Measurements from ENCODE around the gene WBP1L. TPM values are rescaled to one million over a fixed set of nuclear protein-coding genes. Genes with fewer than 3 reads are reported as not detected.

Gene WBP1L
- total and polyA plus RNA-seq, 2 of the 13 experiments (the other 11 are each of a cell fraction or from before 2014, with no cell fraction given), result 8.3 to 12.3 TPM

- Histone ChIP-seq H3K4me3 (replicated peaks in 1 of 3; ENCODE audit: insufficient read depth in 1 of 3, low read depth in 2 of 3, low read length in 3 of 3) (no peak overlapping the region), H3K79me2 (ENCODE audit: insufficient read depth, low read length) (peaks cover 2% of the 10 kb centered on the region), H3K27ac (ENCODE audit: extremely low read length, insufficient read depth, low read length) (no peak overlapping the region), H3K27me3 (ENCODE audit: control insufficient read depth in 1 of 2, insufficient read depth in 2 of 2, low read length in 2 of 2) (no peaks in the 10 kb centered on the region), H3K9me3 (ENCODE audit: low read length) (no peaks in the 10 kb centered on the region), H3K36me3 (replicated peaks in 1 of 2; ENCODE audit: control insufficient read depth in 1 of 2, insufficient read depth in 2 of 2, low read length in 2 of 2) (no peaks in the 10 kb centered on the region), H3K4me2 (ENCODE audit: low read depth, low read length) (no peak overlapping the region), H4K20me1 (ENCODE audit: insufficient read depth, low read length) (no peaks in the 10 kb centered on the region), H3K4me1 (ENCODE audit: insufficient read depth, low read length) (peaks cover 47% of the 10 kb centered on the region), H3K9ac (ENCODE audit: insufficient read depth, low read depth, low read length) (no peak overlapping the region), H2AFZ (ENCODE audit: low read length) (no peak overlapping the region)
- ATAC-seq (no peak), FAIRE-seq (no peak), DNase-seq (ENCODE audit: low spot score) (no peak)
- no TSS peak for BruUV-seq (replicated peaks)
- 80% methylated on average over 7 of the region's 7 CpGs for WGBS (ENCODE audit: low lambda C conversion rate)
- intact Hi-C loops (cut with micrococcal nuclease; ENCODE audit: unreplicated experiment), result no loop called here
- ChIA-PET POLR2A (interaction anchor here (1.8 to 1.9 kb wide), 2 partner anchors 11 to 12 kb away, joined by 5 to 6 read pairs; no protein-coding TSS in a partner anchor), CTCF (ENCODE audit: low intra/inter-chr PET ratio, low total read pairs) (no interaction called here)
- in situ Hi-C loops (cut with HindIII; ENCODE audit: extremely low pct_ligation_motif_present, low pct_unique_long_range_greater_than_20kb), result no loop called here
- TF ChIP-seq TRIM22 (IDR thresholded peaks at IDR 0.05), result no peak
- no peak for TF ChIP-seq FOSL1 (CRISPR knock-in tag; IDR thresholded peaks at IDR 0.05; ENCODE audit: borderline replicate concordance)
These were observed 21.6 kb downstream of the WBP1L start for GRCh38 chr10:102765336-102765735.

GRCh38 chr10:102767428-102768160 is 23.8 kb downstream of the WBP1L start:
- CTCF ChIA-PET (ENCODE audit: low intra/inter-chr PET ratio, low total read pairs), result no interaction called here
- DNase-seq (ENCODE audit: low spot score) (no peak), ATAC-seq (no peak), FAIRE-seq (no peak)
- intact Hi-C loops (cut with micrococcal nuclease; ENCODE audit: unreplicated experiment) (no loop called here), in situ Hi-C loops (cut with HindIII; ENCODE audit: extremely low pct_ligation_motif_present, low pct_unique_long_range_greater_than_20kb) (no loop called here)
- no peaks in the 10 kb centered on the region for H3K36me3 ChIP-seq (replicated peaks in 1 of 2; ENCODE audit: control insufficient read depth in 1 of 2, insufficient read depth in 2 of 2, low read length in 2 of 2)
- H4K20me1 ChIP-seq (ENCODE audit: insufficient read depth, low read length), result no peaks in the 10 kb centered on the region
- no peaks in the 10 kb centered on the region for H3K27me3 ChIP-seq (ENCODE audit: control insufficient read depth in 1 of 2, insufficient read depth in 2 of 2, low read length in 2 of 2)
- no peaks in the 10 kb centered on the region for H3K9me3 ChIP-seq (ENCODE audit: low read length)
- POLR2A ChIA-PET, result interaction anchor here (0.7 to 1.9 kb wide), 2 partner anchors 8 to 46 kb away, joined by 3 to 6 read pairs; no protein-coding TSS in a partner anchor
- H3K27ac ChIP-seq (ENCODE audit: extremely low read length, insufficient read depth, low read length), result no peak overlapping the region
- H3K4me3 ChIP-seq (replicated peaks in 1 of 3; ENCODE audit: insufficient read depth in 1 of 3, low read depth in 2 of 3, low read length in 3 of 3), result no peak overlapping the region
- no peak overlapping the region for H3K4me2 ChIP-seq (ENCODE audit: low read depth, low read length)
- no peaks in the 10 kb centered on the region for H3K79me2 ChIP-seq (ENCODE audit: insufficient read depth, low read length)
- H3K9ac ChIP-seq (ENCODE audit: insufficient read depth, low read depth, low read length), result no peak overlapping the region
- TF ChIP-seq ZNF775 (CRISPR knock-in tag; IDR thresholded peaks at IDR 0.05; ENCODE audit: borderline replicate concordance) (no peak), THAP11 (CRISPR knock-in tag; IDR thresholded peaks at IDR 0.05) (no peak), ZBTB1 (CRISPR knock-in tag; IDR thresholded peaks at IDR 0.05; ENCODE audit: borderline replicate concordance) (no peak), ZNF772 (CRISPR knock-in tag; IDR thresholded peaks at IDR 0.05) (no peak), IRF1 (CRISPR knock-in tag; IDR thresholded peaks at IDR 0.05; ENCODE audit: low read depth) (no peak), KDM5B (CRISPR knock-in tag; IDR thresholded peaks at IDR 0.05; ENCODE audit: borderline replicate concordance) (no peak), ATRX (CRISPR knock-in tag; IDR thresholded peaks at IDR 0.05; ENCODE audit: borderline replicate concordance) (no peak), ZNF670 (CRISPR knock-in tag; IDR thresholded peaks at IDR 0.05; ENCODE audit: borderline replicate concordance) (no peak)
- H2AFZ ChIP-seq (ENCODE audit: low read length), result no peak overlapping the region
- no TSS peak for BruUV-seq (replicated peaks)
- H3K4me1 ChIP-seq (ENCODE audit: insufficient read depth, low read length), result peaks cover 50% of the 10 kb centered on the region
- WGBS (ENCODE audit: low lambda C conversion rate), result 96% methylated on average over 9 of the region's 9 CpGs
